HFFc6 (cell line): ENCODE data around the gene IL18R1. TPM values are rescaled to one million over a fixed set of nuclear protein-coding genes. Genes with fewer than 3 reads are reported as not detected.

Experiments used
- DNase-seq: peaks from one replicate; pipeline ENCODE4 v3.0.0-alpha.2; 2018
- H3K27ac Mint-ChIP-seq: 2 replicates; pipeline ENCODE4 v1.8.0; 2020; ENCODE audit warnings: mild to moderate bottlenecking, mixed read lengths
- H3K27me3 Mint-ChIP-seq: 2 replicates; pipeline ENCODE4 v1.8.0; 2021; ENCODE audit warnings: mild to moderate bottlenecking, moderate library complexity, mixed read lengths; ENCODE audit not compliant: insufficient read depth
- H3K36me3 Mint-ChIP-seq: 2 replicates; pipeline ENCODE4 v1.8.0; 2021; ENCODE audit warnings: low read depth, mixed read lengths
- H3K4me1 Mint-ChIP-seq: 2 replicates; pipeline ENCODE4 v1.8.0; 2020; ENCODE audit warnings: low read depth, mixed read lengths
- H3K4me3 Mint-ChIP-seq: 2 replicates; pipeline ENCODE4 v1.8.0; 2020; ENCODE audit warnings: mild to moderate bottlenecking, moderate library complexity, mixed read lengths
- H3K9me3 Mint-ChIP-seq: 2 replicates; pipeline ENCODE4 v1.8.0; 2020; ENCODE audit warnings: mild to moderate bottlenecking, mixed read lengths
- CTCF ChIP-seq: fragments of 200-600 bp; sonication (generic); IDR thresholded peaks from 2 replicates; pipeline ENCODE4 v1.5.0; 2021; ENCODE audit warnings: antibody characterized with exemption, mild to moderate bottlenecking
- total RNA-seq, 6 experiments: library from RNA; stranded (reverse); fragmentation: NEBNext Ultra II Directional; extraction: Animal tissue kit (Norgen Biotek cat#: 25700); gene quantifications; 2 replicates in 1 of 6; 3 replicates in 5 of 6; pipeline ENCODE4 v1.2.3, GENCODE V29; 2021

IL18R1 gene
- total RNA-seq, 6 experiments from 2014 or later = not detected

GRCh38 chr2:102358496-102358895 is 2.9 kb downstream of the IL18R1 start:
- H3K27ac Mint-ChIP-seq = no peak overlapping the region
- peaks cover 14% of the 10 kb centered on the region for H3K27me3 Mint-ChIP-seq
- H3K4me1 Mint-ChIP-seq = peaks cover 5% of the 10 kb centered on the region; the same call in 1 of the 2 replicates
- no peak overlapping the region for H3K4me3 Mint-ChIP-seq
- no peaks in the 10 kb centered on the region for H3K36me3 Mint-ChIP-seq
- DNase-seq = no peak
- H3K9me3 Mint-ChIP-seq = no peaks in the 10 kb centered on the region
- no peak for TF ChIP-seq CTCF

- Mint-ChIP-seq H3K9me3 (no peaks in the 10 kb centered on the region), H3K4me3 (no peak overlapping the region), H3K27me3 (peaks cover 14% of the 10 kb centered on the region), H3K36me3 (no peaks in the 10 kb centered on the region), H3K27ac (no peak overlapping the region), H3K4me1 (peaks cover 5% of the 10 kb centered on the region; the same call in 1 of the 2 replicates)
- DNase-seq = no peak
- TF ChIP-seq CTCF = no peak
These were observed 3.9 kb downstream of the IL18R1 start for GRCh38 chr2:102359527-102359926.

- DNase-seq = no peak
- H3K9me3 Mint-ChIP-seq = peaks cover 9% of the 10 kb centered on the region
- H3K27ac Mint-ChIP-seq = no peak overlapping the region
- TF ChIP-seq CTCF = no peak
- peaks cover 11% of the 10 kb centered on the region for H3K27me3 Mint-ChIP-seq
- H3K4me1 Mint-ChIP-seq = no peaks in the 10 kb centered on the region
- no peak overlapping the region for H3K4me3 Mint-ChIP-seq
- 0 out of 2 replicates have a peak, but pooled peaks cover 7% of the 10 kb centered on the region for H3K36me3 Mint-ChIP-seq
These were observed 6.1 kb downstream of the IL18R1 start for GRCh38 chr2:102361632-102362241.

GRCh38 chr2:102365763-102366162 is 10.2 kb downstream of the IL18R1 start:
- TF ChIP-seq CTCF = no peak
- DNase-seq = no peak
- no peak overlapping the region for H3K4me3 Mint-ChIP-seq
- no peak overlapping the region for H3K27ac Mint-ChIP-seq
- peaks cover 5% of the 10 kb centered on the region; the same call in 1 of the 2 replicates for H3K27me3 Mint-ChIP-seq
- 0 out of 2 replicates have a peak, but pooled peaks cover 7% of the 10 kb centered on the region for H3K36me3 Mint-ChIP-seq
- no peaks in the 10 kb centered on the region for H3K4me1 Mint-ChIP-seq
- H3K9me3 Mint-ChIP-seq = peaks cover 12% of the 10 kb centered on the region

GRCh38 chr2:102366406-102367112 is 11.0 kb downstream of the IL18R1 start:
- TF ChIP-seq CTCF = no peak
- Mint-ChIP-seq H3K36me3 (0 out of 2 replicates have a peak, but pooled peaks cover 7% of the 10 kb centered on the region), H3K4me3 (no peak overlapping the region), H3K9me3 (peaks cover 12% of the 10 kb centered on the region), H3K27ac (no peak overlapping the region), H3K27me3 (peaks cover 7% of the 10 kb centered on the region; the same call in 1 of the 2 replicates), H3K4me1 (no peaks in the 10 kb centered on the region)
- DNase-seq = no peak
